ENCODE results near the gene STMN3.

The STMN3 gene

GRCh38 chr20:63691711-63692435, 38.6 kb upstream of the STMN3 start:
- no peak for DNase-seq

- no peak for DNase-seq
Observed at GRCh38 chr20:63690898-63691710, 37.9 kb upstream of the STMN3 start.

GRCh38 chr20:63690003-63690897, 37.0 kb upstream of the STMN3 start:
- DNase-seq = no peak

- no peak for DNase-seq
Observed at GRCh38 chr20:63689046-63690002, 36.1 kb upstream of the STMN3 start.

GRCh38 chr20:63688228-63689045, 35.2 kb upstream of the STMN3 start:
- DNase-seq = no peak

GRCh38 chr20:63687419-63688178, 34.4 kb upstream of the STMN3 start:
- no peak for DNase-seq

GRCh38 chr20:63686492-63687321, 33.5 kb upstream of the STMN3 start:
- peak; percentile 51 for DNase-seq

GRCh38 chr20:63686094-63686491, 32.9 kb upstream of the STMN3 start:
- no peak for DNase-seq

GRCh38 chr20:63685269-63686026, 32.2 kb upstream of the STMN3 start:
- DNase-seq = no peak

- DNase-seq = no peak
Observed at GRCh38 chr20:63682384-63683139, 29.3 kb upstream of the STMN3 start.

- no peak for DNase-seq
Observed at GRCh38 chr20:63681609-63682142, 28.5 kb upstream of the STMN3 start.

- DNase-seq = no peak
Observed at GRCh38 chr20:63680857-63681608, 27.8 kb upstream of the STMN3 start.

- DNase-seq = no peak
Observed at GRCh38 chr20:63680427-63680826, 27.2 kb upstream of the STMN3 start.

GRCh38 chr20:63679799-63680305, 26.6 kb upstream of the STMN3 start:
- no peak for DNase-seq

GRCh38 chr20:63678667-63679465, 25.6 kb upstream of the STMN3 start:
- no peak for DNase-seq

- DNase-seq = no peak
Observed at GRCh38 chr20:63678071-63678470, 24.8 kb upstream of the STMN3 start.

Data from hematopoietic multipotent progenitor cell treated with erythropoietin and hydrocortisone succinate and interleukin-3 and kit ligand, for 8 days (in vitro differentiated cells).